COLO668 (cell line): ENCODE measurements around the gene PPIL4.
"Not testable (repeated sequence)": the region's sequence is repeated elsewhere in the genome, so short reads cannot be mapped to it uniquely, and the experiment has no call there.

Source experiments
- DNase-seq: peaks from one replicate; lab custom pipeline; 2025; ENCODE audit not compliant: unreplicated experiment; lab: John Stamatoyannopoulos, UW

PPIL4 gene

GRCh38 chr6:149462712-149463111 is 83.1 kb downstream of the PPIL4 start:
- not testable (repeated sequence) for DNase-seq

GRCh38 chr6:149461670-149462069 is 84.2 kb downstream of the PPIL4 start:
- no peak for DNase-seq

GRCh38 chr6:149460249-149460648 is 85.6 kb downstream of the PPIL4 start:
- DNase-seq: not testable (repeated sequence)

GRCh38 chr6:149459761-149460160 is 86.1 kb downstream of the PPIL4 start:
- DNase-seq: no peak

- no peak for DNase-seq
Observed at GRCh38 chr6:149458806-149459205, 87.0 kb downstream of the PPIL4 start.

GRCh38 chr6:149458196-149458595 is 87.6 kb downstream of the PPIL4 start:
- no peak for DNase-seq

- no peak for DNase-seq
Observed at GRCh38 chr6:149457316-149457884, 88.4 kb downstream of the PPIL4 start.

GRCh38 chr6:149456311-149457021 is 89.4 kb downstream of the PPIL4 start:
- no peak for DNase-seq

- no peak for DNase-seq
Observed at GRCh38 chr6:149455031-149455732, 90.7 kb downstream of the PPIL4 start.
